ENCODE results near the gene TIMP2. TPM values are rescaled to one million over a fixed set of nuclear protein-coding genes. Genes with fewer than 3 reads are reported as not detected.

The TIMP2 gene
- total and polyA plus RNA-seq, 2 of the 13 experiments (the other 11 are each of a cell fraction or from before 2014, with no cell fraction given) = 3.8 to 8.5 TPM

GRCh38 chr17:78844301-78845005 is 80.7 kb downstream of the TIMP2 start:
- Histone ChIP-seq H2AFZ (ENCODE audit: low read length) (no peak overlapping the region), H3K9me3 (ENCODE audit: low read length) (no peaks in the 10 kb centered on the region), H3K27me3 (ENCODE audit: control insufficient read depth in 1 of 2, insufficient read depth in 2 of 2, low read length in 2 of 2) (no peaks in the 10 kb centered on the region; a peak in 1 of 5 replicates), H3K4me3 (replicated peaks in 1 of 3; ENCODE audit: insufficient read depth in 1 of 3, low read depth in 2 of 3, low read length in 3 of 3) (peak overlapping the region in 1 of 3 experiments; percentile 28; a peak in 1 of 6 replicates), H3K79me2 (ENCODE audit: insufficient read depth, low read length) (peaks cover 9% of the 10 kb centered on the region), H3K9ac (ENCODE audit: insufficient read depth, low read depth, low read length) (no peak overlapping the region; the same call in 1 of the 2 replicates), H3K4me1 (ENCODE audit: insufficient read depth, low read length) (peaks cover 37% of the 10 kb centered on the region), H4K20me1 (ENCODE audit: insufficient read depth, low read length) (peaks cover 4% of the 10 kb centered on the region; the same call in 1 of the 2 replicates), H3K27ac (ENCODE audit: extremely low read length, insufficient read depth, low read length) (no peak overlapping the region), H3K4me2 (ENCODE audit: low read depth, low read length) (peak overlapping the region; percentile 24; the same call in 1 of the 2 replicates), H3K36me3 (replicated peaks in 1 of 2; ENCODE audit: control insufficient read depth in 1 of 2, insufficient read depth in 2 of 2, low read length in 2 of 2) (no peaks in the 10 kb centered on the region)
- no TSS peak for BruUV-seq (replicated peaks)
- intact Hi-C loops (cut with micrococcal nuclease; ENCODE audit: unreplicated experiment) = loop anchor here (5.0 kb wide), 1 partner anchor 702 kb away; no protein-coding TSS in a partner anchor
- POLR2A ChIA-PET = interaction anchor here (1.8 kb wide), 1 partner anchor 118 kb away, joined by 4 read pairs; no protein-coding TSS in a partner anchor
- TF ChIP-seq HNRNPL (IDR thresholded peaks at IDR 0.05; ENCODE audit: low read depth, low read length) = 0 out of 2 replicates have a peak, but pooled peaks have one; percentile 67
- TF ChIP-seq ZFP36L2 (CRISPR knock-in tag; IDR thresholded peaks at IDR 0.05) = no peak
- TF ChIP-seq ZNF414 (CRISPR knock-in tag; IDR thresholded peaks at IDR 0.05) = no peak
- no peak for FAIRE-seq
- CTCF ChIA-PET (ENCODE audit: low intra/inter-chr PET ratio, low total read pairs) = interaction anchor here (2.1 kb wide), 1 partner anchor 127 kb away, joined by 5 read pairs; no protein-coding TSS in a partner anchor
- ATAC-seq = no peak
- DNase-seq (ENCODE audit: low spot score) = no peak
- in situ Hi-C loops (cut with HindIII; ENCODE audit: extremely low pct_ligation_motif_present, low pct_unique_long_range_greater_than_20kb) = no loop called here
- WGBS (ENCODE audit: low lambda C conversion rate) = 38% methylated on average over 9 of the region's 9 CpGs

- H3K9me3 ChIP-seq (ENCODE audit: low read length) = no peaks in the 10 kb centered on the region
- WGBS (ENCODE audit: low lambda C conversion rate) = 37% methylated on average over 10 of the region's 10 CpGs
- in situ Hi-C loops (cut with HindIII; ENCODE audit: extremely low pct_ligation_motif_present, low pct_unique_long_range_greater_than_20kb) = no loop called here
- no peak for ATAC-seq
- no peak overlapping the region for H3K4me3 ChIP-seq (replicated peaks in 1 of 3; ENCODE audit: insufficient read depth in 1 of 3, low read depth in 2 of 3, low read length in 3 of 3)
- no peak overlapping the region; the same call in 1 of the 2 replicates for H3K4me2 ChIP-seq (ENCODE audit: low read depth, low read length)
- ChIA-PET POLR2A (interaction anchor here (0.5 to 1.8 kb wide), 3 partner anchors 9 to 140 kb away, joined by 3 to 4 read pairs (median 3); no protein-coding TSS in a partner anchor), CTCF (ENCODE audit: low intra/inter-chr PET ratio, low total read pairs) (interaction anchor here (2.1 kb wide), 1 partner anchor 128 kb away, joined by 5 read pairs; no protein-coding TSS in a partner anchor)
- no TSS peak for BruUV-seq (replicated peaks)
- FAIRE-seq = no peak
- H3K36me3 ChIP-seq (replicated peaks in 1 of 2; ENCODE audit: control insufficient read depth in 1 of 2, insufficient read depth in 2 of 2, low read length in 2 of 2) = no peaks in the 10 kb centered on the region
- no peak overlapping the region for H3K27ac ChIP-seq (ENCODE audit: extremely low read length, insufficient read depth, low read length)
- H3K79me2 ChIP-seq (ENCODE audit: insufficient read depth, low read length) = peaks cover 23% of the 10 kb centered on the region
- H3K27me3 ChIP-seq (ENCODE audit: control insufficient read depth in 1 of 2, insufficient read depth in 2 of 2, low read length in 2 of 2) = no peaks in the 10 kb centered on the region; a peak in 1 of 5 replicates
- peaks cover 18% of the 10 kb centered on the region for H4K20me1 ChIP-seq (ENCODE audit: insufficient read depth, low read length)
- intact Hi-C loops (cut with micrococcal nuclease; ENCODE audit: unreplicated experiment) = loop anchor here (5.0 kb wide), 1 partner anchor 701 kb away; no protein-coding TSS in a partner anchor
- DNase-seq (ENCODE audit: low spot score) = peak; percentile 55
- H3K4me1 ChIP-seq (ENCODE audit: insufficient read depth, low read length) = peaks cover 52% of the 10 kb centered on the region
- H3K9ac ChIP-seq (ENCODE audit: insufficient read depth, low read depth, low read length) = no peak overlapping the region
- no peak overlapping the region for H2AFZ ChIP-seq (ENCODE audit: low read length)
- peak; percentile 87 for TF ChIP-seq CTCF (CRISPR knock-in tag; IDR thresholded peaks at IDR 0.05)
- no peak for TF ChIP-seq ZC3H4 (CRISPR knock-in tag; IDR thresholded peaks at IDR 0.05; ENCODE audit: borderline replicate concordance)
- peak; percentile 37; the same call in 1 of the 2 replicates for TF ChIP-seq RAD21 (CRISPR knock-in tag; IDR thresholded peaks at IDR 0.05)
- no peak for TF ChIP-seq GLI4 (CRISPR knock-in tag; IDR thresholded peaks at IDR 0.05; ENCODE audit: borderline replicate concordance)
- TF ChIP-seq ZNF598 (CRISPR knock-in tag; IDR thresholded peaks at IDR 0.05; ENCODE audit: borderline replicate concordance) = peak; percentile 24; the same call in 1 of the 2 replicates
- 0 out of 2 replicates have a peak, but pooled peaks have one; percentile 13 for TF ChIP-seq SALL1 (CRISPR knock-in tag; IDR thresholded peaks at IDR 0.05)
- 0 out of 2 replicates have a peak, but pooled peaks have one; percentile 36 for TF ChIP-seq IKZF5 (CRISPR knock-in tag; IDR thresholded peaks at IDR 0.05)
- TF ChIP-seq GABPB1 (CRISPR knock-in tag; IDR thresholded peaks at IDR 0.05) = peak; percentile 17; the same call in 1 of the 2 replicates
Measured at GRCh38 chr17:78842881-78843565, 82.2 kb downstream of the TIMP2 start.
